Vagina (tissue), 2 donors: ENCODE measurements around the gene MSL3B.
A peak's percentile ranks its signal among the peaks of the same experiment; 100 is the strongest.

ENCODE experiments used
- DNase-seq, 2 donors: peaks; one replicate each; pipeline ENCODE4 v3.0.0-alpha.2; 2017; ENCODE audit errors: extremely low spot score in 2 of 2
- H3K27ac ChIP-seq: fragments of 200-600 bp; sonication (generic); one replicate; pipeline ENCODE4 v1.5.1; 2019
- H3K27me3 ChIP-seq: fragments of 200-600 bp; sonication (generic); one replicate; pipeline ENCODE4 v1.5.1; 2019
- H3K36me3 ChIP-seq, 2 donors: fragments of 200-600 bp; sonication (generic); one replicate each; pipeline ENCODE4 v1.5.1; 2017 to 2019
- H3K4me1 ChIP-seq: fragments of 200-600 bp; sonication (generic); one replicate; pipeline ENCODE4 v1.5.1; 2019
- H3K4me3 ChIP-seq, 2 donors: fragments of 200-600 bp; sonication (generic); 1 replicate in 1 of 2; 2 replicates in 1 of 2; pipeline ENCODE4 v1.5.1; 2016 to 2019
- H3K9me3 ChIP-seq: fragments of 200-600 bp; sonication (generic); one replicate; pipeline ENCODE4 v1.5.1; 2019
- POLR2A ChIP-seq, 2 donors: fragments of 450-650 bp; IDR thresholded peaks; one replicate each; pipeline ENCODE4 v1.6.1; 2017; ENCODE audit warnings: antibody characterized with exemption in 2 of 2, mild to moderate bottlenecking in 2 of 2, moderate library complexity in 2 of 2
- POLR2AphosphoS5 ChIP-seq, 2 donors: sonication (generic); formaldehyde crosslinking; IDR thresholded peaks; one replicate each; pipeline ENCODE4 v1.9.0; 2017; ENCODE audit warnings: antibody characterized with exemption in 2 of 2, mild to moderate bottlenecking in 2 of 2, low read depth in 1 of 2; ENCODE audit not compliant: insufficient read depth in 1 of 2
- intact Hi-C: fragments of 100-400 bp; cut with DNase I; formaldehyde crosslinking; loops from one replicate; pipeline ENCODE4 v1.15.1; 2023
- TF ChIP-seq, protein P1 (sequence below), 3 experiments: fragments of 450-650 bp in 2 of 3; fragments of 200-600 bp in 1 of 3; sonication (generic) in 1 of 3; IDR thresholded peaks; one replicate each; pipeline ENCODE4 v1.5.1; 2017 to 2019; ENCODE audit warnings: antibody characterized with exemption in 3 of 3, mild to moderate bottlenecking in 2 of 3, moderate library complexity in 2 of 3

Gene MSL3B

DNA sequence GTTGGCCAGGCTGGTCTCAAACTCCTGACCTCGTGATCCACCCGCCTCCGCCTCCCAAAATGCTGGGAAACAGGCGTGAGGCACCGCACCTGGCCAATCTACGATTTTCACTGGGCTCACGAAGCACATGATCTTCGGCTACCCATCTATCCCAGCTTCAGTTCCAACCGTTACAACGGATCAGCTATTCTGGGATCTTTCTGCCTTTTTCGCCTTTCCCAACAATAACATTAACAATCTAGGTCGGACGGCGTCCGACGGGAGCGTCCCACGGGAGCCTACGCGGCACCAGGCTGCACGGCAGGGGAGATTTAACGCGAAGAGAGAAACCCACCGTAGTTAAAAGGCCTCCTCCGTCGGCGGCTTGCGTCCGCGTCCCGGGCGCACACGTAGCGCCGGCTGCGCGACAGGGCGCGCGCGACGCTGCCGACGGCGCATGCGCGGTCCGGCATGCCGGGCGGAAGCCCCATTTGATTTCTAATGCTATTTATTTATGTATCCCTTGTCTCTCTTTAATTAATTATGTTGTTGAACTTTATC lies at the start of gene MSL3B:
MSL3B (minus strand) TSS at position 394 of the 540 bp plus-strand sequence.
- intact Hi-C loops: no loop called here
- Histone ChIP-seq H3K4me3 (peak within 1 kb of the TSS; percentile 45 to 47), H3K27me3 (no peaks in the 10 kb centered on the region), H3K9me3 (no peaks in the 10 kb centered on the region), H3K4me1 (no peaks in the 10 kb centered on the region), H3K36me3 (no peaks in the 10 kb centered on the region), H3K27ac (no peak within 1 kb of the TSS)
- DNase-seq: no peak
- TF ChIP-seq POLR2AphosphoS5 (IDR thresholded peaks at IDR 0.05; ENCODE audit: insufficient read depth in 1 of 2, low read depth in 1 of 2) (no peak), POLR2A (IDR thresholded peaks at IDR 0.05) (no peak)
- TF ChIP-seq, protein P1, sequence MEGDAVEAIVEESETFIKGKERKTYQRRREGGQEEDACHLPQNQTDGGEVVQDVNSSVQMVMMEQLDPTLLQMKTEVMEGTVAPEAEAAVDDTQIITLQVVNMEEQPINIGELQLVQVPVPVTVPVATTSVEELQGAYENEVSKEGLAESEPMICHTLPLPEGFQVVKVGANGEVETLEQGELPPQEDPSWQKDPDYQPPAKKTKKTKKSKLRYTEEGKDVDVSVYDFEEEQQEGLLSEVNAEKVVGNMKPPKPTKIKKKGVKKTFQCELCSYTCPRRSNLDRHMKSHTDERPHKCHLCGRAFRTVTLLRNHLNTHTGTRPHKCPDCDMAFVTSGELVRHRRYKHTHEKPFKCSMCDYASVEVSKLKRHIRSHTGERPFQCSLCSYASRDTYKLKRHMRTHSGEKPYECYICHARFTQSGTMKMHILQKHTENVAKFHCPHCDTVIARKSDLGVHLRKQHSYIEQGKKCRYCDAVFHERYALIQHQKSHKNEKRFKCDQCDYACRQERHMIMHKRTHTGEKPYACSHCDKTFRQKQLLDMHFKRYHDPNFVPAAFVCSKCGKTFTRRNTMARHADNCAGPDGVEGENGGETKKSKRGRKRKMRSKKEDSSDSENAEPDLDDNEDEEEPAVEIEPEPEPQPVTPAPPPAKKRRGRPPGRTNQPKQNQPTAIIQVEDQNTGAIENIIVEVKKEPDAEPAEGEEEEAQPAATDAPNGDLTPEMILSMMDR (IDR thresholded peaks at IDR 0.05): no peak

DNA sequence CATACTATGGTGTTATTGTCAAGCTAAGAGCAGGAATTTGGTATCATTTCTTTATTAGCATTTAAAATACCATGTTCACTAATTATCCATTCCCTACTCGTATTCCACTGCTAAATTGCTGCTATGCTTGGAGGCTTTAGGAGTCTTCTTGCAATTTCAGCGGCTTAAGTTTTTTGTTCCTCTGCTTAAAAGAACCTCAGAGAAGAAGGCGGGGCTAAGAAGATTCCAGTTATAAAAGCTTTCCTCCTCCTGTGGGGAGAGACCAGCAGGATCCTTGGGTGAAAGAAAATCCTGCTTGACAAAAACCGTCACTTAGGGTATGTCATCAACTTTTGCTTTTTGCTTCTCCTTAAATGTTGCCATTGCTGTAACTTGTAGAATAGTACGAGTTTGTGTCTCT lies 48.9 kb upstream of the MSL3B start, which contains the start of gene TRPM8:
TRPM8 (plus strand) TSS at position 258 of the 400 bp plus-strand sequence. CDS start 9,165 bp downstream, outside the sequence.
- H3K4me1 ChIP-seq: no peaks in the 10 kb centered on the region
- no peaks in the 10 kb centered on the region for H3K9me3 ChIP-seq
- no peak for DNase-seq
- H3K27me3 ChIP-seq: no peaks in the 10 kb centered on the region
- no peak within 1 kb of the TSS for H3K4me3 ChIP-seq
- intact Hi-C loops: no loop called here
- no peak within 1 kb of the TSS for H3K27ac ChIP-seq
- TF ChIP-seq, protein P1 (IDR thresholded peaks at IDR 0.05): no peak
- TF ChIP-seq POLR2A (IDR thresholded peaks at IDR 0.05) (no peak), POLR2AphosphoS5 (IDR thresholded peaks at IDR 0.05; ENCODE audit: insufficient read depth in 1 of 2, low read depth in 1 of 2) (no peak)
- no peaks in the 10 kb centered on the region for H3K36me3 ChIP-seq

DNA sequence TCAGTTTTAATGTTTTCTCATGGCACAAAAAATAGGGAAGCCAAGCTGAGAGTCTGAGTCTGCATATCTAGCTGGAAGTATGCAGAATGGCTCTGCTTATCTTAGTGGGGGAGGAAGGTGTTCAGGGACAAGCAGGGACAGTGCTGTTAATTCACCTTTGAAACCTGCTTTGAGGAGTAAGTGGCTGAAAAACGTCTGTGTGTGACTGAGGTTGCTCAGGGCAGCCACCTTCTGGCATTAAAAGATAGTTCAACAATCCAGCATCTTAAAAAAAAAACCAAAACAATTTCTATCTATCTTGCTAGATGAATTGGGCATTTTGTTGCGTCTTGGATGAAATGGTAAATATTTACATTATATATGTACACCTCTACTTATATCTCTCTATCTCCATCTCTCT lies 46.9 kb upstream of the MSL3B start:
- DNase-seq: no peak
- Histone ChIP-seq H3K4me1 (no peaks in the 10 kb centered on the region), H3K27ac (no peak overlapping the region), H3K36me3 (no peaks in the 10 kb centered on the region), H3K4me3 (no peak overlapping the region), H3K9me3 (no peaks in the 10 kb centered on the region), H3K27me3 (no peaks in the 10 kb centered on the region)
- intact Hi-C loops: no loop called here
- TF ChIP-seq POLR2A (IDR thresholded peaks at IDR 0.05) (no peak), POLR2AphosphoS5 (IDR thresholded peaks at IDR 0.05; ENCODE audit: insufficient read depth in 1 of 2, low read depth in 1 of 2) (no peak)

GRCh38 chr2:233912691-233913423 lies 44.7 kb upstream of the MSL3B start:
- Histone ChIP-seq H3K27ac (no peak overlapping the region), H3K4me1 (no peaks in the 10 kb centered on the region), H3K27me3 (no peaks in the 10 kb centered on the region), H3K9me3 (no peaks in the 10 kb centered on the region), H3K4me3 (no peak overlapping the region), H3K36me3 (no peaks in the 10 kb centered on the region)
- intact Hi-C loops: no loop called here
- TF ChIP-seq POLR2AphosphoS5 (IDR thresholded peaks at IDR 0.05; ENCODE audit: insufficient read depth in 1 of 2, low read depth in 1 of 2) (no peak), POLR2A (IDR thresholded peaks at IDR 0.05) (no peak)
- TF ChIP-seq, protein P1 (IDR thresholded peaks at IDR 0.05): no peak
- no peak for DNase-seq

DNA sequence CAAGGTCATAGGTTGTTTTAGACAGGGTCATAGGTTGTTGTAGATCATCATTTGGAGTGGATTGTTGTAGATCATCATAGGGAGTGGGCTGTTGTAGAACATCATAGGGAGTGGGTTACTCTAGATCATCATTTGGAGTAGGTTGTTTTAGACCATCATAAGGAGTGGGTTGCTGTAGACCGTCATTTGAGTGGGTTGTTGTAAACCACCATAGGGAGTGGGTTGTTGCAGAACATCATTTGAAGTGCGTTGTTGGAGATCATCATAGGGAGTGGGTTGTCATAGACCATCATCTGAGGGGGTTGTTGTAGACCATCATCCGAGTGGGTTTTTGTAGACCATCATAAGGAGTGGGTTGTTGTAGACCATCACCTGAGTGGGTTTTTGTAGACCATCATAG lies 39.4 kb upstream of the MSL3B start:
- TF ChIP-seq POLR2AphosphoS5 (IDR thresholded peaks at IDR 0.05; ENCODE audit: insufficient read depth in 1 of 2, low read depth in 1 of 2): no peak
- no peak for TF ChIP-seq POLR2A (IDR thresholded peaks at IDR 0.05)
- TF ChIP-seq, protein P1 (IDR thresholded peaks at IDR 0.05): no peak
- H3K4me1 ChIP-seq: no peaks in the 10 kb centered on the region
- no peaks in the 10 kb centered on the region for H3K36me3 ChIP-seq
- DNase-seq: no peak
- H3K4me3 ChIP-seq: no peak overlapping the region
- no peaks in the 10 kb centered on the region for H3K27me3 ChIP-seq
- H3K9me3 ChIP-seq: no peaks in the 10 kb centered on the region
- no peak overlapping the region for H3K27ac ChIP-seq
- intact Hi-C loops: no loop called here
